Measurements from ENCODE around the gene VASP. TPM values are rescaled to one million over a fixed set of nuclear protein-coding genes. Genes with fewer than 3 reads are reported as not detected.

Gene VASP
- total RNA-seq, 2 donors from 2014 or later = 236 to 261 TPM

DNA sequence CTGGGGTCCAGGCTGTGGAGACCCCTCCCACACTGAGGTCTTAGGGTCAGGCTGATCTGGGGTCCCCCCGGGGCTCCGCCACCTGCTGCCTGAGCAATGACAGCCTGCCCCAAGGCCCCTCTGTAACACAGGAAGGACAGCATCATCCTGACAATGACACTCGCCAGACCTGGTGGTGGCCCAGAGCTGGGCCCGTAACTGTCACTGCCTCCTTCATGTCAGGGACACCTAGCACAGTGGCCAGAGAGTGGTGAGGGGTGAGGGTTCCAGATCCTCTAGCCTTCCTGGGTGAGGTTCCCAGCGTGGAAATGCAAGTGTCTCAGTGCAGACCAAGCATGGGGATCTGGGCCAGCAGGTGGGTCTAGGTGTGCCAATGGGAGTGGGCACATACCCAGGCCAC, 49.6 kb downstream of the VASP start:
- Histone ChIP-seq H3K4me1 (peaks cover 6% of the 10 kb centered on the region), H3K27ac (no peak overlapping the region), H3K27me3 (no peaks in the 10 kb centered on the region), H3K4me3 (no peak overlapping the region), H3K9ac (ENCODE audit: low read depth in 2 of 2, low read length in 2 of 2) (no peak overlapping the region), H3K36me3 (no peaks in the 10 kb centered on the region), H3K9me3 (no peaks in the 10 kb centered on the region)
- DNase-seq = no peak
- intact Hi-C loops (cut with DNase I) = loop anchor here (5.0 kb wide), 1 partner anchor 35 kb away; no protein-coding TSS in a partner anchor
- TF ChIP-seq, protein P1, sequence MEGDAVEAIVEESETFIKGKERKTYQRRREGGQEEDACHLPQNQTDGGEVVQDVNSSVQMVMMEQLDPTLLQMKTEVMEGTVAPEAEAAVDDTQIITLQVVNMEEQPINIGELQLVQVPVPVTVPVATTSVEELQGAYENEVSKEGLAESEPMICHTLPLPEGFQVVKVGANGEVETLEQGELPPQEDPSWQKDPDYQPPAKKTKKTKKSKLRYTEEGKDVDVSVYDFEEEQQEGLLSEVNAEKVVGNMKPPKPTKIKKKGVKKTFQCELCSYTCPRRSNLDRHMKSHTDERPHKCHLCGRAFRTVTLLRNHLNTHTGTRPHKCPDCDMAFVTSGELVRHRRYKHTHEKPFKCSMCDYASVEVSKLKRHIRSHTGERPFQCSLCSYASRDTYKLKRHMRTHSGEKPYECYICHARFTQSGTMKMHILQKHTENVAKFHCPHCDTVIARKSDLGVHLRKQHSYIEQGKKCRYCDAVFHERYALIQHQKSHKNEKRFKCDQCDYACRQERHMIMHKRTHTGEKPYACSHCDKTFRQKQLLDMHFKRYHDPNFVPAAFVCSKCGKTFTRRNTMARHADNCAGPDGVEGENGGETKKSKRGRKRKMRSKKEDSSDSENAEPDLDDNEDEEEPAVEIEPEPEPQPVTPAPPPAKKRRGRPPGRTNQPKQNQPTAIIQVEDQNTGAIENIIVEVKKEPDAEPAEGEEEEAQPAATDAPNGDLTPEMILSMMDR (IDR thresholded peaks at IDR 0.05) = no peak

DNA sequence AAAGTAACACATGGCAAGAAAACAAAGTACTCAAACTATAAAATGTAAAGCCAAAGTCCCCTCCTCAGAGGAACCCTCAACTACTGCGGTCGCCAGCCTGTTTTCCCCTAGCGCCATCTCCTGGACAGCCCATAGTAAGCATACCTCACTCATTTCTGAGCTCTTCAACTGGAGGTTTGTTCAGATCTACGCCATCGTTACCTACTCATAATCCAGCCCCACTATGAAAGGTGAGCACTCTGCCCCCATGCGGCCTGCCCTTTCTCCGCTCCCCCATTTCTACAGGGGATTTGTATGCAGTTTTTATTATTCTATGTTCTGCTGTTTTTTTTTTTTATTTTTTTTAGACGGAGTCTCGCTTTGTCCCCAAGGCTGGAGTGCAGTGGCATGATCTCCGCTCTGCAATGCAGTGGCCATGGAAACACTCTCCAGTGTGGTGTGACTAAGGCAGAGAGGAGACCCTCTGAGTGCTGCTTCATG, 51.2 kb downstream of the VASP start:
- intact Hi-C loops (cut with DNase I) = loop anchor here (5.0 kb wide), 1 partner anchor 36 kb away; no protein-coding TSS in a partner anchor

DNA sequence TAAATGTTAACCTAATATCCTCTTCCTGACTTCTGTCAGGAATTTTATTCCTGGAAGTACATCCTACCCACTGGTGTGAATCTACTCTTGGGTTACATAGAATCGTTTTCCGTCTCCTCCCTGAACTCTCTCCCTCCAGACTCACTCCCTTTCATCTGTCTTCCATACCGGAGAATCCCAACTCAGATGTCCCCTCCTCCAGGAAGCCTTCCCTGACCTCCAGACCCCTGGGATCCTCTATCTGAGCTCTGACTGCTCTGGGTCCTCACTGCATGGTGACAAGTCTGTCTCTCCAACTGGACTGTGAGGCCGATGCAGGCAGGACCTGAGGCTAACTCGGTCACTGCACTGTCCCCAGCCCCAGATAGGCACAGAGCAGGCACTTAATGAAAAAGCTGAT, 52.8 kb downstream of the VASP start:
- DNase-seq = no peak

More for the DNA sequence above, 51.2 kb downstream of the VASP start:
- peaks cover 3% of the 10 kb centered on the region for H3K4me1 ChIP-seq
- H3K9ac ChIP-seq (ENCODE audit: low read depth in 2 of 2, low read length in 2 of 2) = no peak overlapping the region
- H3K36me3 ChIP-seq = no peaks in the 10 kb centered on the region
- no peaks in the 10 kb centered on the region for H3K9me3 ChIP-seq
- TF ChIP-seq, protein P1 (IDR thresholded peaks at IDR 0.05) = peak; percentile 63
- no peak overlapping the region for H3K4me3 ChIP-seq
- peak; percentile 77 for DNase-seq
- H3K27me3 ChIP-seq = no peaks in the 10 kb centered on the region
- H3K27ac ChIP-seq = no peak overlapping the region

DNA sequence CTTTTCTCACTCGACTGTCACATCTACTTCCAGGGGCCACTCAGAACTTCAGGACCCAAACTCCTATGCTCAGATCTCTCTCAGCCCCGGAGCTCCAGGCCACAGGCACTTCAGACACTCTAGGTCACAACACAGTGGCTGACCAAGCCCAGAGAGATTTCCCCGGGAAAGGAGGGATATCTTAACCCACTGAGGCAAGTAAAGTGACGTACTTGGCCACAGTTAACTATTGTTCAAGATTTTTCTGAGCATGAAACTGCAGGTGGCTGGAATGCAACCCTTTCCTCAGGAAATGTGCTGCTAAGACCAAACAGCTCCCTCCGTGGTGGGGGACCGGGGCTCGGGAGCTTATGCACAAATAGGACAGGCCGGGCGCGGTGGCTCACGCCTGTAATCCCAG, 53.4 kb downstream of the VASP start:
- TF ChIP-seq, protein P1 (IDR thresholded peaks at IDR 0.05) = no peak
- H3K9me3 ChIP-seq = no peaks in the 10 kb centered on the region
- peaks cover 3% of the 10 kb centered on the region for H3K4me1 ChIP-seq
- no peak for DNase-seq
- H3K4me3 ChIP-seq = no peak overlapping the region
- no peaks in the 10 kb centered on the region for H3K36me3 ChIP-seq
- intact Hi-C loops (cut with DNase I) = no loop called here
- H3K27ac ChIP-seq = no peak overlapping the region
- H3K27me3 ChIP-seq = no peaks in the 10 kb centered on the region
- H3K9ac ChIP-seq (ENCODE audit: low read depth in 2 of 2, low read length in 2 of 2) = no peak overlapping the region

More for the DNA sequence above, 52.8 kb downstream of the VASP start:
- Histone ChIP-seq H3K27ac (no peak overlapping the region), H3K4me1 (peaks cover 3% of the 10 kb centered on the region), H3K36me3 (no peaks in the 10 kb centered on the region), H3K9me3 (no peaks in the 10 kb centered on the region), H3K9ac (ENCODE audit: low read depth in 2 of 2, low read length in 2 of 2) (no peak overlapping the region), H3K27me3 (no peaks in the 10 kb centered on the region), H3K4me3 (no peak overlapping the region)
- TF ChIP-seq, protein P1 (IDR thresholded peaks at IDR 0.05) = no peak
- intact Hi-C loops (cut with DNase I) = no loop called here

DNA sequence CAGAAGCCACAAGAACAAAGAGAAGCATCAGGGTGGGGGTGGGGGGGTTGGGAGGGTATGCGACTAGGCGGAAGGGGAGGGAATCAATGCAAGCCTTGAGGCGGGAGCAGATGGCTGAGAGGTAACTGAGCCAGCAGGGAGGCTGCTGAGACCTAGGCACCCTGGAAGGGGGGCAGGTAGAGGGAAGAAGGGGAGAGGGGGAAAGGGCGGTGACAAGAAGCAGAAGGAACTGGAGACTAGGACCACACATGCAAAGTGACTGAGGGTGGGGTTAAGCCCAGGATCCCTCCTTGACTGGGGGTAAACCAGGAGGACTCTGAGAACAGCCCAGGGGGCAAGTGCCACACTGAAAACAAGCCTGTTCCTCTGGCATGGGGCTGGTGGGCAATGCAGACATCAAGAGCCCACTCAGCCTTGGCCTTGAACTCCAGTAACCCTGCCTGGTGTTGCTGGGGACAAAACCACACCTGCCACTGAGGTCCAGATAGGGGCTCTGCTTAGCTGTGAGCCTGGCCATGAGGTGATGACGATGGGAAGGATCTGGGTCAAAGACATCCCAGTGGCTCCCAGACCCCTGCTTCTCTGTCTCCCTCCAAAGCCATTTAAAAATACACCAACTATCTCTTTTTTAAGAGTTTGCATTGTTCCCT, 57.0 kb downstream of the VASP start:
- TF ChIP-seq, protein P1 (IDR thresholded peaks at IDR 0.05) = no peak
- intact Hi-C loops (cut with DNase I) = no loop called here

More for the DNA sequence above, 57.0 kb downstream of the VASP start:
- no peak overlapping the region for H3K9ac ChIP-seq (ENCODE audit: low read depth in 2 of 2, low read length in 2 of 2)
- no peak for DNase-seq
- no peak overlapping the region for H3K27ac ChIP-seq
- no peaks in the 10 kb centered on the region for H3K27me3 ChIP-seq
- no peaks in the 10 kb centered on the region for H3K36me3 ChIP-seq
- H3K4me3 ChIP-seq = no peak overlapping the region
- H3K4me1 ChIP-seq = peaks cover 13% of the 10 kb centered on the region
- H3K9me3 ChIP-seq = no peaks in the 10 kb centered on the region
